HepG2 (cell line): Measurements from ENCODE around the gene XRN1. TPM values are rescaled to one million over a fixed set of nuclear protein-coding genes. Genes with fewer than 3 reads are reported as not detected.
"Not testable (repeated sequence)": the region's sequence is repeated elsewhere in the genome, so short reads cannot be mapped to it uniquely, and the experiment has no call there.

Source experiments
- ATAC-seq: fragments of 200-7000 bp; cut with Tn5 transposase; 3 replicates; pipeline ENCODE4 v1.9.1; 2020; ENCODE audit warnings: mild to moderate bottlenecking, moderate library complexity
- BruUV-seq: library from RNA; stranded (reverse); fragments of 400-500 nt; replicated peaks from 2 replicates; lab custom pipeline; 2021; lab: Mats Ljungman, UMichigan
- CTCF ChIA-PET: fragments of 300-600 bp; formaldehyde crosslinking; extraction: SDS; loops from one replicate; lab custom pipeline; 2021; ENCODE audit warnings: low total read pairs, inconsistent platforms, low intra/inter-chr PET ratio; lab: Yijun Ruan, JAX
- POLR2A ChIA-PET: fragments of 350-600 bp; sonication (Branson Sonifier 250); formaldehyde crosslinking; loops from one replicate; lab custom pipeline; 2020; ENCODE audit warnings: antibody characterized with exemption, inconsistent platforms; lab: Yijun Ruan, JAX
- DNase-seq: peaks from one replicate; pipeline ENCODE4 v3.0.0-alpha.2; 2015; ENCODE audit warnings: low spot score
- FAIRE-seq: peaks from 3 replicates; lab custom pipeline; 2011; peaks lifted over from hg19 to GRCh38; lab: Jason Lieb, UNC
- H2AFZ ChIP-seq: one replicate; pipeline ENCODE4 v1.6.1; 2011; ENCODE audit warnings: low read length, inconsistent platforms
- H3K27ac ChIP-seq: fragments of 300-600 bp; 3 replicates; pipeline ENCODE4 v1.8.0; 2011; ENCODE audit warnings: mixed run types, mild to moderate bottlenecking, mixed read lengths, low read length, inconsistent platforms; ENCODE audit not compliant: insufficient read depth; ENCODE audit errors: extremely low read length
- H3K27me3 ChIP-seq, 2 experiments: fragments of 200-600 bp in 1 of 2; 2 replicates in 1 of 2; 3 replicates in 1 of 2; pipeline versions ENCODE4 v1.6.0 to v1.8.0; 2011; ENCODE audit warnings: low read length in 2 of 2, mild to moderate bottlenecking in 2 of 2, moderate library complexity in 2 of 2, inconsistent platforms in 1 of 2; ENCODE audit not compliant: insufficient read depth in 2 of 2, control insufficient read depth in 1 of 2
- H3K36me3 ChIP-seq, 2 experiments: fragments of 200-600 bp in 1 of 2; replicated peaks in 1 of 2; 2 replicates in 1 of 2; 3 replicates in 1 of 2; pipeline versions ENCODE4 v1.5.1 to v1.8.0; 2011; ENCODE audit warnings: low read length in 2 of 2, inconsistent platforms in 1 of 2; ENCODE audit not compliant: insufficient read depth in 2 of 2, control insufficient read depth in 1 of 2
- H3K4me1 ChIP-seq: 2 replicates; pipeline ENCODE4 v1.5.1; 2012; ENCODE audit warnings: low read length, inconsistent platforms; ENCODE audit not compliant: insufficient read depth
- H3K4me2 ChIP-seq: 2 replicates; pipeline ENCODE4 v1.6.0; 2011; ENCODE audit warnings: low read depth, low read length, inconsistent platforms
- H3K4me3 ChIP-seq, 3 experiments: fragments of 200-600 bp in 1 of 3; sonication (generic), shearing (Covaris generic) in 1 of 3; replicated peaks in 1 of 3; 2 replicates each; pipeline ENCODE4 v1.5.1; 2011 to 2016; ENCODE audit warnings: low read length in 3 of 3, inconsistent platforms in 2 of 3, low read depth in 2 of 3, mild to moderate bottlenecking in 2 of 3, control low read depth in 1 of 3, mixed read lengths in 1 of 3; ENCODE audit not compliant: insufficient read depth in 1 of 3
- H3K79me2 ChIP-seq: one replicate; pipeline ENCODE4 v1.6.1; 2011; ENCODE audit warnings: low read length, inconsistent platforms; ENCODE audit not compliant: insufficient read depth
- H3K9ac ChIP-seq: 2 replicates; pipeline ENCODE4 v1.6.0; 2011; ENCODE audit warnings: mild to moderate bottlenecking, low read depth, low read length, inconsistent platforms; ENCODE audit not compliant: insufficient read depth
- H3K9me3 ChIP-seq: 2 replicates; pipeline ENCODE4 v1.5.1; 2012; ENCODE audit warnings: mild to moderate bottlenecking, low read length
- H4K20me1 ChIP-seq: 2 replicates; pipeline ENCODE4 v1.6.0; 2011; ENCODE audit warnings: inconsistent platforms, mild to moderate bottlenecking, low read length, moderate library complexity; ENCODE audit not compliant: insufficient read depth
- ATF4 ChIP-seq, 2 experiments: fragments of 450-650 bp in 1 of 2; sonication (generic) in 1 of 2; formaldehyde crosslinking; IDR thresholded peaks; 2 replicates each; pipeline versions ENCODE4 v1.5.0 to v1.8.0; 2020 to 2022; ENCODE audit warnings: mild to moderate bottlenecking in 1 of 2, missing genetic modification reagents in 1 of 2
- LCORL ChIP-seq, 2 experiments: fragments of 450-650 bp in 1 of 2; sonication (generic) in 1 of 2; formaldehyde crosslinking in 1 of 2; IDR thresholded peaks; 2 replicates each; pipeline versions ENCODE4 v1.5.0 to v1.6.1; 2017 to 2020; ENCODE audit warnings: antibody characterized with exemption in 1 of 2, missing genetic modification reagents in 1 of 2
- POGZ ChIP-seq: sonication (generic); formaldehyde crosslinking; IDR thresholded peaks from 2 replicates; pipeline ENCODE4 v1.4.0; 2020; ENCODE audit warnings: mild to moderate bottlenecking, missing genetic modification reagents
- RARA ChIP-seq: IDR thresholded peaks from 2 replicates; pipeline ENCODE4 v1.6.1; 2016; ENCODE audit warnings: missing genetic modification reagents, missing compliant biosample characterization
- TBX3 ChIP-seq: fragments of 450-650 bp; IDR thresholded peaks from 2 replicates; pipeline ENCODE4 v1.6.1; 2017; ENCODE audit warnings: antibody characterized with exemption, mild to moderate bottlenecking, inconsistent platforms, borderline replicate concordance
- THAP11 ChIP-seq: IDR thresholded peaks from 2 replicates; pipeline ENCODE4 v1.6.1; 2016; ENCODE audit warnings: missing biosample characterization, missing genetic modification reagents
- ZBTB3 ChIP-seq: sonication (generic); formaldehyde crosslinking; IDR thresholded peaks from 2 replicates; pipeline ENCODE4 v1.4.0; 2020; ENCODE audit warnings: low read depth, mild to moderate bottlenecking, moderate library complexity, missing genetic modification reagents, borderline replicate concordance
- ZFP37 ChIP-seq: sonication (generic); formaldehyde crosslinking; IDR thresholded peaks from 2 replicates; pipeline ENCODE4 v1.4.0; 2020; ENCODE audit warnings: missing genetic modification reagents, borderline replicate concordance
- ZGPAT ChIP-seq: IDR thresholded peaks from 2 replicates; pipeline ENCODE4 v1.6.1; 2016; ENCODE audit warnings: mild to moderate bottlenecking
- WGBS: methylation state at CpG from one replicate; pipeline ENCODE4 v1.1.6; 2017; ENCODE audit warnings: low lambda C conversion rate; 5-methylcytosine and 5-hydroxymethylcytosine counted together
- in situ Hi-C: cut with HindIII; loops from 2 replicates; pipeline ENCODE4 v1.10.0; 2017; ENCODE audit warnings: low pct_unique_long_range_greater_than_20kb; ENCODE audit not compliant: extremely low pct_ligation_motif_present
- intact Hi-C: fragments of 100-400 bp; cut with micrococcal nuclease; formaldehyde crosslinking; loops from one replicate; pipeline ENCODE4 v1.10.0; 2022; ENCODE audit not compliant: unreplicated experiment
- polyA plus RNA-seq, 8 experiments: library from polyadenylated mRNA; depleted of rRNA in 3 of 8; stranded (reverse) in 7 of 8; unstranded in 1 of 8; fragments of >200 nt; fragmentation: Illumina TruSeq in 4 of 8; extraction: Trizol in 4 of 8; gene quantifications; 2 replicates each; pipeline versions ENCODE4 v1.2.1 to v1.2.3, GENCODE V29; 2011 to 2016; ENCODE audit warnings: low read depth in 4 of 8, missing spikeins in 1 of 8, mixed read lengths in 1 of 8; ENCODE audit not compliant: insufficient read depth in 1 of 8
- total RNA-seq, 5 experiments: library from RNA; depleted of rRNA; stranded (reverse); fragments of >200 nt; fragmentation: Illumina TruSeq; extraction: Trizol; gene quantifications; 2 replicates each; pipeline ENCODE4 v1.2.3, GENCODE V29; 2016; ENCODE audit warnings: low read depth in 1 of 5
- TF ChIP-seq, protein P1 (sequence below): sonication (generic); formaldehyde crosslinking; IDR thresholded peaks from 2 replicates; pipeline ENCODE4 v1.5.1; 2020; ENCODE audit warnings: mild to moderate bottlenecking, missing genetic modification reagents, borderline replicate concordance
- TF ChIP-seq, protein P2 (sequence below): IDR thresholded peaks from 2 replicates; pipeline ENCODE4 v1.6.1; 2016; ENCODE audit warnings: low read depth, missing genetic modification reagents, missing compliant biosample characterization

The XRN1 gene
- total and polyA plus RNA-seq, 2 of the 13 experiments (the other 11 are each of a cell fraction or from before 2014, with no cell fraction given): 13.2 to 13.3 TPM

DNA sequence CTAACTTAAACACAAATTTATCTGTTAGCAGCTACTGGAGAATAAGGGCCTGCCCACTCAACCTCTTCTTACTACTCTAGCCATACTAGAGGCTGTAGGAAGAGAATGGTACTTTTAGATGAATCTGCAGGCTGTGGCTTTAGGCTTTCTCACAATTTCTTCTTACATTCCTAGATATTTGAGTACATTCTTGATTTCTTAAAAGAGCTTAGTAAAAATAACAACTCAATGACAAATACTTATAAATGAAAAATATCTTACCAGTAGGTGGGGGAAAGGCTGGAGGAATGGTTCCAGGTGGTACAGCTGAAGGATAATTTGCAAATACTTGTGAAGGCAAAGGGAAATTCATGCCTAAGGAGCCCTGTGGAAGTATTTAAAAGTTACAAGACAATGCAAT, 129.5 kb downstream of the XRN1 start (continued):
- TF ChIP-seq ZFP37 (CRISPR knock-in tag): no peak
- TF ChIP-seq, protein P1, sequence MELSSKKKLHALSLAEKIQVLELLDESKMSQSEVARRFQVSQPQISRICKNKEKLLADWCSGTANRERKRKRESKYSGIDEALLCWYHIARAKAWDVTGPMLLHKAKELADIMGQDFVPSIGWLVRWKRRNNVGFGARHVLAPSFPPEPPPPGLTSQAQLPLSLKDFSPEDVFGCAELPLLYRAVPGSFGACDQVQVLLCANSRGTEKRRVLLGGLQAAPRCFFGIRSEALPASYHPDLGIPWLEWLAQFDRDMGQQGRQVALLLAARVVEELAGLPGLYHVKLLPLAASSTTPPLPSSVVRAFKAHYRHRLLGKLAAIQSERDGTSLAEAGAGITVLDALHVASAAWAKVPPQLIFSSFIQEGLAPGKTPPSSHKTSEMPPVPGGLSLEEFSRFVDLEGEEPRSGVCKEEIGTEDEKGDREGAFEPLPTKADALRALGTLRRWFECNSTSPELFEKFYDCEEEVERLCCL (CRISPR knock-in tag): no peak

GRCh38 chr3:142315978-142316388, 131.9 kb downstream of the XRN1 start:
- WGBS: 55% methylated on average over 2 of the region's 2 CpGs
- ATAC-seq: peak; percentile 97
- in situ Hi-C loops; CTCF ChIA-PET; H3K4me3 ChIP-seq; H3K79me2 ChIP-seq; H3K27ac ChIP-seq; H3K4me2 ChIP-seq; H3K9ac ChIP-seq; FAIRE-seq; H3K9me3 ChIP-seq; H3K27me3 ChIP-seq; H4K20me1 ChIP-seq; BruUV-seq; intact Hi-C loops; H2AFZ ChIP-seq; TF ChIP-seq LCORL (IDR thresholded peaks at IDR 0.05): not testable (repeated sequence)
- Histone ChIP-seq H3K36me3 (peaks cover 5 to 11% of the 10 kb centered on the region in 2 experiments; a peak in 4 of 5 replicates), H3K4me1 (peaks cover 15% of the 10 kb centered on the region)
- peak; percentile 75 for DNase-seq
- POLR2A ChIA-PET: interaction anchor here (0.6 to 0.7 kb wide), 2 partner anchors 101 to 217 kb away, joined by 3 to 4 read pairs; no protein-coding TSS in a partner anchor
- peak; percentile 61 for TF ChIP-seq TBX3
- TF ChIP-seq LCORL (CRISPR knock-in tag; IDR thresholded peaks at IDR 0.05): peak; percentile 71; the same call in 1 of the 2 replicates
- TF ChIP-seq ZGPAT (CRISPR knock-in tag): peak; percentile 40; the same call in 1 of the 2 replicates
- TF ChIP-seq THAP11: peak; percentile 31; the same call in 1 of the 2 replicates
- TF ChIP-seq POGZ: peak; percentile 80
- TF ChIP-seq ZBTB3: peak; percentile 82; the same call in 1 of the 2 replicates
- TF ChIP-seq, protein P2, sequence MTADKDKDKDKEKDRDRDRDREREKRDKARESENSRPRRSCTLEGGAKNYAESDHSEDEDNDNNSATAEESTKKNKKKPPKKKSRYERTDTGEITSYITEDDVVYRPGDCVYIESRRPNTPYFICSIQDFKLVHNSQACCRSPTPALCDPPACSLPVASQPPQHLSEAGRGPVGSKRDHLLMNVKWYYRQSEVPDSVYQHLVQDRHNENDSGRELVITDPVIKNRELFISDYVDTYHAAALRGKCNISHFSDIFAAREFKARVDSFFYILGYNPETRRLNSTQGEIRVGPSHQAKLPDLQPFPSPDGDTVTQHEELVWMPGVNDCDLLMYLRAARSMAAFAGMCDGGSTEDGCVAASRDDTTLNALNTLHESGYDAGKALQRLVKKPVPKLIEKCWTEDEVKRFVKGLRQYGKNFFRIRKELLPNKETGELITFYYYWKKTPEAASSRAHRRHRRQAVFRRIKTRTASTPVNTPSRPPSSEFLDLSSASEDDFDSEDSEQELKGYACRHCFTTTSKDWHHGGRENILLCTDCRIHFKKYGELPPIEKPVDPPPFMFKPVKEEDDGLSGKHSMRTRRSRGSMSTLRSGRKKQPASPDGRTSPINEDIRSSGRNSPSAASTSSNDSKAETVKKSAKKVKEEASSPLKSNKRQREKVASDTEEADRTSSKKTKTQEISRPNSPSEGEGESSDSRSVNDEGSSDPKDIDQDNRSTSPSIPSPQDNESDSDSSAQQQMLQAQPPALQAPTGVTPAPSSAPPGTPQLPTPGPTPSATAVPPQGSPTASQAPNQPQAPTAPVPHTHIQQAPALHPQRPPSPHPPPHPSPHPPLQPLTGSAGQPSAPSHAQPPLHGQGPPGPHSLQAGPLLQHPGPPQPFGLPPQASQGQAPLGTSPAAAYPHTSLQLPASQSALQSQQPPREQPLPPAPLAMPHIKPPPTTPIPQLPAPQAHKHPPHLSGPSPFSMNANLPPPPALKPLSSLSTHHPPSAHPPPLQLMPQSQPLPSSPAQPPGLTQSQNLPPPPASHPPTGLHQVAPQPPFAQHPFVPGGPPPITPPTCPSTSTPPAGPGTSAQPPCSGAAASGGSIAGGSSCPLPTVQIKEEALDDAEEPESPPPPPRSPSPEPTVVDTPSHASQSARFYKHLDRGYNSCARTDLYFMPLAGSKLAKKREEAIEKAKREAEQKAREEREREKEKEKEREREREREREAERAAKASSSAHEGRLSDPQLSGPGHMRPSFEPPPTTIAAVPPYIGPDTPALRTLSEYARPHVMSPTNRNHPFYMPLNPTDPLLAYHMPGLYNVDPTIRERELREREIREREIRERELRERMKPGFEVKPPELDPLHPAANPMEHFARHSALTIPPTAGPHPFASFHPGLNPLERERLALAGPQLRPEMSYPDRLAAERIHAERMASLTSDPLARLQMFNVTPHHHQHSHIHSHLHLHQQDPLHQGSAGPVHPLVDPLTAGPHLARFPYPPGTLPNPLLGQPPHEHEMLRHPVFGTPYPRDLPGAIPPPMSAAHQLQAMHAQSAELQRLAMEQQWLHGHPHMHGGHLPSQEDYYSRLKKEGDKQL (CRISPR knock-in tag): 0 out of 2 replicates have a peak, but pooled peaks have one; percentile 39
- TF ChIP-seq RARA (CRISPR knock-in tag): peak; percentile 53; the same call in 1 of the 2 replicates
- TF ChIP-seq ATF4 (CRISPR knock-in tag; IDR thresholded peaks at IDR 0.05): peak in 1 of 2 experiments; percentile 60; a peak in 2 of 4 replicates
